NCI-H69 (cell line): ENCODE measurements around the gene CYP4A22.
"Not testable (repeated sequence)": the region's sequence is repeated elsewhere in the genome, so short reads cannot be mapped to it uniquely, and the experiment has no call there.

Experiments
- DNase-seq: peaks from one replicate; lab custom pipeline; 2025; lab: John Stamatoyannopoulos, UW

Gene CYP4A22

GRCh38 chr1:47137198-47137597 is at the start of gene CYP4A22:
Gene CYP4A22 (plus strand): TSS chr1:47137441. CDS start chr1:47137486, 45 bp downstream.
- no peak for DNase-seq

DNA sequence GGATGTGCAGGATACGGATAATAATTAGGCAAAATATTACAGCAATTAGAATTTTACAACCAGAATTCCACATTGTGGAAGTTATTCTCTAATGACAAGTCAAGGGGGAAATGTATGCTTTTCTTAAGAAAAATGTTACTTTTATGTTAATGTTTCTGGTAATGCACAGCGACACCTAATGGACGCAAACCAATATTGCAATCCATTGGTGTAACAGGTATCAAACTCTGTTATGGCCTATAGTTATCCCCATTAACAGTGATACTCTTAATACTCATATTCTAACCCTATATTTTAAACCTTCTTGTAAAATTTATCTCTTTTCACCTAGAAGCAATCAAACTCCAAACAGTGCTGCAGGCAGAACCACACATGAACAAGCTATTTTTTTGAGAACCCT is 47.9 kb upstream of the CYP4A22 start:
- DNase-seq = peak; percentile 10

- not testable (repeated sequence) for DNase-seq
These were observed 45.8 kb upstream of the CYP4A22 start for GRCh38 chr1:47091476-47091875.

DNA sequence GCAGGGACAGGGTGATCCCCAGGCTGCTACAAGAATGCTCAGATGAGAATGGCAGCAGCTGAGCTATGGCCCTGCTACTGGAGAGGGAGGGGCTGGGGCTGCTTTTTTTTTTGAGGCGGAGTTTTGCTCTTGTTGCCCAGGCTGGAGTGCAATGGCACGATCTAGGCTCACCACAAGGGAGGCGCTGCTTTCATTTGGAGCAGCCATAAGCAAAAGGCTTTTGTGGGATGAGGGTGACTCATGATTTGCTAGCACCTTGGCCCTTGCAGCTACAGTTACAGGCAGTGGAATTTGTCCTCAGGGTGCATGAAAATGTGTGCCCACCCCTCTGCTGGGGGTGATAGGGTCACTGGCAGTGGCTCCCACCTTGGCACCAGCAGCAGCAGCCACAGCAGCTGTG is 32.4 kb upstream of the CYP4A22 start:
- no peak for DNase-seq

DNA sequence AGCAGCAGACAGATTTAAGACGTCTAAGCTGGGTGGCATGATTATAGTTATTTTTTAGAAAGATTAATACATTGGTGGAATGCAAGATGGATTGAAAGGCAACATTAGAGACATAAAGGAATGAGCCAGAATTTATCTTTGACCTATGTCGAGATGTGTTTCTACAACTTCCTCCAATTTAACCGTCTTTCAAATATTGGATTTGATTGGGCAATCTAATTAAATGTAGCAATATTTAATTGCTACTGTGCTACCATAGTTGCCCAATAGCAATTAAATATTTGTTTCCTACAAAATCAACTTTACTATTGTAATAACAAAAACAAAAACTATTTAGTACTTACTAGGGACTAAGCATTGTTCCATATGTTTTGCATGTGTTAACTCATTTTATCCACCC is 30.4 kb upstream of the CYP4A22 start:
- no peak for DNase-seq

DNA sequence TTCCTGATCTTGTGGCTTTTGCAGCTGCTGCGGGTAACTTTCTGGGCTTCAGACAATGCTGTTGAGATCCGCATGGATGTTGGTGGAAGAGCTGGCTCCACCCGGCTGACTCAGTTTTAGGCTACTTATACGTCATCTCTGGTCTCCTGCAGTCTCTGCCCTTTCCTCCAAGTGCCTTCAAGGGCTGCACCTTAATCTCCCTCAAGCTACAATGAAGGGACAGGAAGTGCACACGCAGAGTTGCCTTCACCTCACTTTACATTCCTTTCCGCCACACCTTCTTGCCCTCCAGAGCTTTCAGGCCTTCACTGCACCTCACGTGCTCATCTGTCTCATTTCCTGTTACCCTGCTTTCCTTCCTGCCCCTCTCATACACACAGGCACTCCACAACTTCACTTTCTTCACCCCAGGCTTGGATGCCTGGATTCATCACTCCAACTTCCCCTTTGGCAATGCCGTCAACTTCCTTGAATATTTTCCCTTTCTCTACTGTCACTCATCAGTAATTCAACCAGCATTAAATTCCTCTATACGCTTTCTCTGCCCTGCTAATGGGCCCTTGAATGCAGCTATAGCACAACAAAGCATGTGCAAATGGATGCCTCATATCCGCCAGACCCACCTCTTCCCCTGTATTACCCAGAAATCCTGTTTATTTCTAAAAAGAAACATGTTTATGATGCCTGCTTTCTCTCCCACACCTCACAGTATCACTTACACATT is 29.2 kb upstream of the CYP4A22 start:
- not testable (repeated sequence) for DNase-seq

GRCh38 chr1:47109482-47109881 is 27.8 kb upstream of the CYP4A22 start:
- not testable (repeated sequence) for DNase-seq

- DNase-seq = no peak
These were observed 24.1 kb upstream of the CYP4A22 start for GRCh38 chr1:47113178-47113577.

- DNase-seq = not testable (repeated sequence)
These were observed 16.2 kb upstream of the CYP4A22 start for GRCh38 chr1:47121039-47121438.

- not testable (repeated sequence) for DNase-seq
These were observed 12.4 kb upstream of the CYP4A22 start for GRCh38 chr1:47124834-47125233.

- not testable (repeated sequence) for DNase-seq
These were observed 10.2 kb upstream of the CYP4A22 start for GRCh38 chr1:47126997-47127396.

- DNase-seq = no peak
These were observed 9.0 kb upstream of the CYP4A22 start for GRCh38 chr1:47128221-47128620.

DNA sequence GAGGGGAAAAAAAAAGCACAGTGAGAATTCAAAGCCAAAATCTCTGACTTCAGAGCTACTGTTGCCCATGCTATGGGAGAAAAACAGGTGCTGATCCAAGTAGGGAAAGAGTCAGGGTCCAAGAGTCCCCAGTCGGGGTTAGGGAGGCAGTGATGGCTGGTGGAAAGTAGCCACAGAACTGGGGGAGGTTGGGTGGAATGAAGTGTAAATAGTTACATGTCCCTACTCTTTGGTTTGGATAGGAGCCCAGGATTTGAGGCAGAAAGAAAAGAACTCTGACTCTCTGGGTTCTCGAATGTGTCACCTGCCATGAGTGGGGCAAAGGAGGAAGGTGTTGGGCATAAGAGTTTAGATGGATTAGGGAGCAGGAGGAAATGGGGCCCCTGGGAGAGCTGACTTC is 8.4 kb upstream of the CYP4A22 start:
- not testable (repeated sequence) for DNase-seq

- not testable (repeated sequence) for DNase-seq
These were observed 7.6 kb upstream of the CYP4A22 start for GRCh38 chr1:47129489-47130230.

- DNase-seq = not testable (repeated sequence)
These were observed 4.6 kb upstream of the CYP4A22 start for GRCh38 chr1:47132665-47133064.

GRCh38 chr1:47137925-47138615 is 829 bp downstream of the CYP4A22 start:
- no peak for DNase-seq

- not testable (repeated sequence) for DNase-seq
These were observed 3.1 kb downstream of the CYP4A22 start for GRCh38 chr1:47140358-47140757.

GRCh38 chr1:47143654-47144053 is 6.4 kb downstream of the CYP4A22 start:
- not testable (repeated sequence) for DNase-seq

GRCh38 chr1:47146495-47146894 is 9.3 kb downstream of the CYP4A22 start:
- DNase-seq = not testable (repeated sequence)

DNA sequence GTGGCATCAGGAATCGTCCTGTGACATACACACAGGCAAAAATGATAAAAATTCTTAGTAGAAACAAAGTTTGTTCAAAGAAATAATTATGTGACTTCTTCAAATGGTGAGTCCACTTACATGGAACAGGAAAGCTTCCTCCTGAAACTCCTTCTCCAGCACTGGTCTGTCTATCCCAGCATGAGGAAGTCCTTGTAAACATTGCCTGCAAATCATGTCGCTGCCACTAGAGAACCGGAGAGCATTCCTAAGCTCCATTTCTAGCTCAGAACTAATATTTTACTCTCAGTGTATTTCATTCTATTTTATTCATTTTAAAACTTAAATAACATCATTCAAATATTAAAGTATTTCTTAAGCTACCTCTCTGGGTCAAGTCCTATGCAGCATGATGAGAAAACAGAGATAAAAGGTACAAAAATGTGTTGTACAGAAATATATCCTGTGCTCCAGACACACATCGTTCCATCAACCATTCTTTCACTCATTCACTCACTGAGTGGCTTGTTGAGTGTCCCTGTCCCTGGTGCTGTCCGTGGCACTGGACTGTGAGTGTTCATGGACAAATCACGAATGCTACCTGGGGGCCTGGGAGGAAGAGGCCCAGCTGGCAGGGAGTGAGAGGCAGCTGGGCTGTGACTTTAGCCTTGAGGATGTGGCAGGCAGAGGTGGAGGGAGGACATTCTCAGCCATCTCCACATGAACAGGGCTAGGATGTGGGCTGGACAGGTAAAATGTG is 10.0 kb downstream of the CYP4A22 start:
- DNase-seq = no peak

DNA sequence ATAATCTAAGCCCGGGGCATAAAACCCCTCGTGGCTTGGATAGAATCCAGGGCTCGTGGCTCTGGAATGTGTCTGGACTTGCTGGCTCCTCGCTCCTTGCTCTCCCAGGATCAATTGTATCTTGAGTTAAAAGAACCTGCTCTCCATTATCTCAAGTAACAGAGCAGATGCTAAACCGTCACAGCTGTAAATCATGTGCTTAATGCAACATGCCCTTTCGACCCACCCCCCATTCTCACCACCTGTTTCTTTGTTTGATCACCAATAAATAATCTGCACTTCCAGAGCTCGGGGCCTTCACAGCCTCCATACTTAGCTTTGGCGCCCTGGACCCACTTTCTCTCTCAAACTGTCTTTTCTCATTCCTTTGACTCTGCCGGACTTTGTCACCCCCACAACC is 11.9 kb downstream of the CYP4A22 start:
- DNase-seq = peak; percentile 28

DNA sequence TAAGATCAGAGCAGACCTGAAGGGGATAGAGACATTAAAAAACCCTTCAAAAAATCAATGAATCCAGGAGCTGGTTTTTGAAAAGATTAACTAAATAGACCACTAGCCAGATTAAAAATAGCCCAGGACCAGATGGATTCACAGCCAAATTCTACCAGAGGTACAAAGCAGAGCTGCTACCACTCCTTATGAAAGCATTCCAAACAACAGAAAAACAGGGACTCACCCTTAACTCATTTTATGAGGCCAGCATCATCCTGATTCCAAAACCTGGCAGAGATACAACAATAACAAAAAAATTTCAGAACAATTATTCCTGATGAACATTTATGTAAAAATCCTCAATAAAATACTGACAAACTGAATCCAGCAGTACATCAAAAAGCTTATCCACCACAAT is 19.2 kb downstream of the CYP4A22 start:
- not testable (repeated sequence) for DNase-seq
